IMR-90 (cell line): ENCODE results near the gene C14orf93. TPM values are rescaled to one million over a fixed set of nuclear protein-coding genes. Genes with fewer than 3 reads are reported as not detected.

Experiments
- ATAC-seq: fragments of 200-7000 bp; cut with Tn5 transposase; 2 replicates; pipeline ENCODE4 v1.9.1; 2020; ENCODE audit warnings: low read depth, mild to moderate bottlenecking, moderate library complexity
- BruUV-seq: library from RNA; stranded (reverse); fragments of 400-500 nt; replicated peaks from 2 replicates; lab custom pipeline; 2021; lab: Mats Ljungman, UMichigan
- CTCF ChIA-PET: fragments of 300-600 bp; formaldehyde crosslinking; extraction: SDS; loops from one replicate; lab custom pipeline; 2021; ENCODE audit warnings: antibody characterized with exemption; lab: Yijun Ruan, JAX
- POLR2A ChIA-PET: fragments of 300-600 bp; sonication (Branson Sonifier 250); formaldehyde crosslinking; loops from one replicate; lab custom pipeline; 2022; ENCODE audit warnings: antibody characterized with exemption; ENCODE audit not compliant: unreplicated experiment; lab: Charles Lee
- DNase-seq: peaks from one replicate; pipeline ENCODE4 v3.0.0; 2013
- H2AFZ ChIP-seq: replicated peaks from 2 replicates; pipeline ENCODE3; 2013; ENCODE audit warnings: low read length, mild to moderate bottlenecking; ENCODE audit not compliant: poor library complexity
- H2AK5ac ChIP-seq: 2 replicates; pipeline ENCODE4 v1.6.1; 2013; ENCODE audit warnings: low read depth, low read length, inconsistent platforms
- H2AK9ac ChIP-seq: replicated peaks from 2 replicates; pipeline ENCODE3; 2013; ENCODE audit warnings: mild to moderate bottlenecking, low read depth, low read length, moderate library complexity; ENCODE audit not compliant: poor library complexity
- H2BK120ac ChIP-seq: 2 replicates; pipeline ENCODE4 v1.6.1; 2013; ENCODE audit warnings: low read depth, low read length, inconsistent platforms
- H2BK15ac ChIP-seq: 3 replicates; pipeline ENCODE4 v1.6.1; 2013; ENCODE audit warnings: low read depth, low read length, inconsistent platforms
- H2BK20ac ChIP-seq: 2 replicates; pipeline ENCODE4 v1.6.1; 2013; ENCODE audit warnings: low read depth, mild to moderate bottlenecking, inconsistent platforms, low read length, moderate library complexity
- H2BK5ac ChIP-seq: 2 replicates; pipeline ENCODE4 v1.6.1; 2013; ENCODE audit warnings: mild to moderate bottlenecking, low read depth, low read length, inconsistent platforms; ENCODE audit not compliant: poor library complexity, severe bottlenecking
- H3K14ac ChIP-seq: replicated peaks from 2 replicates; pipeline ENCODE4 v1.6.1; 2013; ENCODE audit warnings: low read depth, low read length, inconsistent platforms
- H3K18ac ChIP-seq: 2 replicates; pipeline ENCODE4 v1.6.1; 2013; ENCODE audit warnings: low read depth, low read length, control low read depth
- H3K23ac ChIP-seq: 2 replicates; pipeline ENCODE4 v1.6.1; 2013; ENCODE audit warnings: low read depth, low read length, inconsistent platforms
- H3K27ac ChIP-seq: 2 replicates; pipeline ENCODE4 v1.5.1; 2013; ENCODE audit warnings: mild to moderate bottlenecking, control low read depth, low read length; ENCODE audit not compliant: insufficient read depth
- H3K27me3 ChIP-seq: 2 replicates; pipeline ENCODE4 v1.6.1; 2013; ENCODE audit warnings: low read length; ENCODE audit not compliant: control insufficient read depth, insufficient read depth
- H3K36me3 ChIP-seq: 2 replicates; pipeline ENCODE4 v1.6.1; 2013; ENCODE audit warnings: low read length, mixed read lengths; ENCODE audit not compliant: control insufficient read depth, insufficient read depth
- H3K4ac ChIP-seq: 2 replicates; pipeline ENCODE4 v1.6.1; 2013; ENCODE audit warnings: low read depth, low read length, inconsistent platforms
- H3K4me1 ChIP-seq: 2 replicates; pipeline ENCODE4 v1.6.1; 2013; ENCODE audit warnings: low read length, mixed read lengths; ENCODE audit not compliant: control insufficient read depth, insufficient read depth
- H3K4me2 ChIP-seq: 2 replicates; pipeline ENCODE4 v1.6.1; 2013; ENCODE audit warnings: low read depth, mild to moderate bottlenecking, control low read depth, low read length, moderate library complexity
- H3K4me3 ChIP-seq: 2 replicates; pipeline ENCODE4 v1.5.1; 2013; ENCODE audit warnings: low read depth, mild to moderate bottlenecking, control low read depth, low read length, moderate library complexity; ENCODE audit not compliant: insufficient read depth
- H3K56ac ChIP-seq: 2 replicates; pipeline ENCODE4 v1.6.1; 2013; ENCODE audit warnings: low read length, inconsistent platforms; ENCODE audit not compliant: insufficient read depth; ENCODE audit errors: extremely low read depth
- H3K79me1 ChIP-seq, 2 experiments: 2 replicates each; pipeline ENCODE4 v1.6.1; 2013; ENCODE audit warnings: low read length in 2 of 2, inconsistent platforms in 1 of 2, low read depth in 1 of 2
- H3K9ac ChIP-seq: 2 replicates; pipeline ENCODE4 v1.6.1; 2013; ENCODE audit warnings: low read depth, low read length, control low read depth
- H3K9me1 ChIP-seq: 2 replicates; pipeline ENCODE4 v1.6.1; 2013; ENCODE audit warnings: low read length, inconsistent platforms; ENCODE audit not compliant: insufficient read depth
- H3K9me3 ChIP-seq: 2 replicates; pipeline ENCODE4 v1.6.1; 2013; ENCODE audit warnings: low read length; ENCODE audit not compliant: control insufficient read depth, insufficient read depth
- H4K20me1 ChIP-seq: 2 replicates; pipeline ENCODE4 v1.6.1; 2013; ENCODE audit warnings: low read length, inconsistent platforms; ENCODE audit not compliant: insufficient read depth
- H4K5ac ChIP-seq: 2 replicates; pipeline ENCODE4 v1.6.1; 2013; ENCODE audit warnings: mild to moderate bottlenecking, low read depth, low read length, control low read depth
- H4K8ac ChIP-seq, 2 experiments: 2 replicates each; pipeline ENCODE4 v1.6.1; 2013; ENCODE audit warnings: low read depth in 2 of 2, low read length in 2 of 2, control low read depth in 1 of 2, inconsistent platforms in 1 of 2
- H4K91ac ChIP-seq: 2 replicates; pipeline ENCODE4 v1.6.1; 2013; ENCODE audit warnings: low read depth, low read length, inconsistent platforms; ENCODE audit not compliant: insufficient read depth
- BHLHE40 ChIP-seq: fragments of 150-350 bp; IDR thresholded peaks from 2 replicates; pipeline ENCODE4 v1.6.1; 2016; ENCODE audit warnings: mild to moderate bottlenecking, low read depth, low read length
- CEBPB ChIP-seq: IDR thresholded peaks from 2 replicates; pipeline ENCODE4 v1.6.1; 2012; ENCODE audit warnings: low read depth, low read length, improper control_type of control experiment
- CHD1 ChIP-seq: IDR thresholded peaks from 2 replicates; pipeline ENCODE4 v1.6.1; 2012; ENCODE audit warnings: low read depth, low read length, improper control_type of control experiment
- ELK1 ChIP-seq: fragments of 150-350 bp; IDR thresholded peaks from 2 replicates; pipeline ENCODE4 v1.6.1; 2016; ENCODE audit warnings: low read depth, mild to moderate bottlenecking, low read length, moderate library complexity, borderline replicate concordance
- FOS ChIP-seq: fragments of 150-350 bp; IDR thresholded peaks from 2 replicates; pipeline ENCODE4 v1.6.1; 2016; ENCODE audit warnings: low read depth, low read length
- NFE2L2 ChIP-seq: fragments of 150-350 bp; IDR thresholded peaks from 2 replicates; pipeline ENCODE4 v1.6.1; 2016; ENCODE audit warnings: low read depth, mild to moderate bottlenecking, low read length
- RAD21 ChIP-seq: IDR thresholded peaks from 2 replicates; pipeline ENCODE4 v1.6.1; 2012; ENCODE audit warnings: low read length, improper control_type of control experiment
- RFX5 ChIP-seq: IDR thresholded peaks from 2 replicates; pipeline ENCODE4 v1.8.0; 2012; ENCODE audit warnings: low read depth, mild to moderate bottlenecking, low read length, moderate library complexity
- USF2 ChIP-seq: fragments of 150-350 bp; IDR thresholded peaks from 2 replicates; pipeline ENCODE4 v1.6.1; 2017; ENCODE audit warnings: mild to moderate bottlenecking, antibody characterized with exemption, low read length, low read depth
- WGBS, 2 experiments: methylation state at CpG; one replicate each; pipeline versions ENCODE4 v1.1.5 to v1.1.7; 2013; ENCODE audit warnings: missing lambda C conversion rate in 2 of 2; ENCODE audit not compliant: insufficient read length in 1 of 2; ENCODE audit errors: extremely low coverage in 2 of 2; 5-methylcytosine and 5-hydroxymethylcytosine counted together
- dilution Hi-C: fragments of 300-500 bp; cut with HindIII; formaldehyde crosslinking; loops from one replicate; pipeline ENCODE4 v1.14.3; 2018; ENCODE audit warnings: low sequenced_read_pairs; ENCODE audit not compliant: unreplicated experiment
- in situ Hi-C: fragments of 300-500 bp; cut with MboI; formaldehyde crosslinking; loops from 3 replicates; pipeline ENCODE4 v1.14.3; 2019; ENCODE audit warnings: low sequenced_read_pairs, inconsistent platforms, mixed read lengths
- intact Hi-C: fragments of 100-400 bp; cut with micrococcal nuclease; formaldehyde crosslinking; loops from 2 replicates; pipeline ENCODE4 v1.10.0; 2022
- polyA plus RNA-seq, 3 experiments: library from polyadenylated mRNA; depleted of rRNA; stranded (reverse); fragments of >200 nt; gene quantifications; 2 replicates each; pipeline ENCODE4 v1.2.3, GENCODE V29; 2012; ENCODE audit warnings: low replicate concordance in 1 of 3
- total RNA-seq: library from RNA; depleted of rRNA; stranded (reverse); fragments of >200 nt; gene quantifications from 2 replicates; pipeline ENCODE4 v1.2.3, GENCODE V29; 2012

The C14orf93 gene
- total and polyA plus RNA-seq, 2 of the 4 experiments (the other 2 are of a cell fraction), result 5.4 to 5.7 TPM

GRCh38 chr14:23020143-23021128, 10.5 kb upstream of the C14orf93 start:
- Histone ChIP-seq H4K5ac (no peak overlapping the region), H3K9me1 (peaks cover 4% of the 10 kb centered on the region), H2AK9ac (no peak overlapping the region), H2BK20ac (no peak overlapping the region), H3K79me1 (peaks cover 2 to 8% of the 10 kb centered on the region in 2 experiments; a peak in 2 of 4 replicates), H2BK120ac (no peak overlapping the region), H2AFZ (no peak overlapping the region), H3K56ac (no peak overlapping the region), H4K20me1 (peaks cover 3% of the 10 kb centered on the region; the same call in 1 of the 2 replicates), H2BK5ac (no peak overlapping the region), H4K8ac (no peak overlapping the region), H3K36me3 (peaks cover 5% of the 10 kb centered on the region), H3K4me3 (no peak overlapping the region), H3K14ac (no peak overlapping the region), H3K18ac (no peak overlapping the region), H3K9ac (no peak overlapping the region), H2AK5ac (no peak overlapping the region), H4K91ac (no peak overlapping the region), H3K4me2 (no peak overlapping the region), H2BK15ac (no peak overlapping the region), H3K4me1 (peaks cover 4% of the 10 kb centered on the region), H3K27ac (no peak overlapping the region), H3K9me3 (no peaks in the 10 kb centered on the region), H3K23ac (no peak overlapping the region), H3K4ac (no peak overlapping the region), H3K27me3 (no peaks in the 10 kb centered on the region)
- in situ Hi-C loops, result no loop called here
- ChIA-PET POLR2A (no interaction called here), CTCF (interaction anchor here (1.5 kb wide), 1 partner anchor 12 kb away, joined by 3 read pairs; no protein-coding TSS in a partner anchor)
- TF ChIP-seq RFX5 (no peak), BHLHE40 (no peak), RAD21 (no peak), USF2 (no peak), ELK1 (no peak), FOS (no peak), CEBPB (no peak), NFE2L2 (no peak), CHD1 (no peak)
- BruUV-seq, result no TSS peak
- WGBS, 2 experiments, result no CpG with 5 or more reads among the region's 7 CpGs
- intact Hi-C loops, result no loop called here
- dilution Hi-C loops, result no loop called here
- ATAC-seq, result no peak
- no peak for DNase-seq
